ENCODE data around the gene ATP5F1D. TPM values are rescaled to one million over a fixed set of nuclear protein-coding genes. Genes with fewer than 3 reads are reported as not detected.

ATP5F1D gene
- total RNA-seq, 1 donor from 2014 or later = 28.9 TPM

- no peak for DNase-seq (ENCODE audit: low read depth, low spot score)
Measured at GRCh38 chr19:1291761-1292418, 50.3 kb downstream of the ATP5F1D start.

- DNase-seq (ENCODE audit: low read depth, low spot score) = no peak
Measured at GRCh38 chr19:1292419-1293151, 51.0 kb downstream of the ATP5F1D start.

DNA sequence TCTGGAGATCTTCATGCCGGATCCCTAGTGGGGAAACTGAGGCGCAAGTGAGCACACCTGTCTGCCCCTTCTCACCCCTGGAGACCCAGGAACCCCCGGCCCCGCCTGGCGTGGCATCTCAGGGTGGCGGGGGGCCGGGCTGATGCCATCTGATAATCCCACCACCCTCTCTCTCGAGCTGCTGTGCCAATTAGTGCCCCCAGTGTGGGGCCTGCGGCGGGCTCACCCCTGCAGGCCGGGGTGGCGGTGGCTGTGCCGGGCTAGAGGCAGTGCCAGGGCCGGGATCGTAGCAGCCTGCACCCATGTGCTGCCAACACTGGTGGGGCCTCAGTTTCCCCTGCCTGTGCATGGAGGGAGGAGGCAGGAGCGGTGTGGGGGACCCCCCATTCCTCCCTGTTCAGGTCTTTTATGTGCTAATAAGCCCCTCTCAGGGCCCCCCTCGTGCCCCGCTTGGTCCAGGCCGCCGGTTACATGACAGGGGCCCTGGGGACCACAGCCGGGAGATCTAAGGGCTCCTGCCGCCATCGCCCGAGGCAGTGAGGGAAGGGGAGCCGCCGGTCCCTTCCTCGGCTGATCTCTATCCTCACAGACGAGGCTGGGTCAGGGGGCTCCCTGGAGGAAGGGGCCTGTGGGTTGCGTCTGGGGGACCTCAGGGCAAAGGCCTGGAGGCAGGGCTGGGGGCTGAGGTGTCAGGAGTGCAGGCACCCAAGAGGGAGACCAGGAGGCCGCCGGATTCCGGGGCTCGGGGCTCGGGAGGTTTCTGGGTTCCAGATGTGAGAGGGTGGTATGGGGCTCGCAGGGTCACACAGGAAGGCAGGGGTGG, 52.4 kb downstream of the ATP5F1D start:
- DNase-seq (ENCODE audit: low read depth, low spot score) = no peak

Other genes with a start within 250 kb of the ATP5F1D start
- 0.39 and 0.59 TPM in 2 replicates for gene GRIN3B, start 241.3 kb upstream of the ATP5F1D start, total RNA-seq
- gene TMEM259, start 220.6 kb upstream of the ATP5F1D start, total RNA-seq = 49.5 and 65.1 TPM in 2 replicates
- not detected in 2 replicates for gene RNU6-2, start 220.2 kb upstream of the ATP5F1D start, total RNA-seq
- gene CNN2, start 215.1 kb upstream of the ATP5F1D start, total RNA-seq = 159 and 188 TPM in 2 replicates
- gene ABCA7, start 201.6 kb upstream of the ATP5F1D start, total RNA-seq = 3.5 and 5.9 TPM in 2 replicates
- gene ARHGAP45, start 174.6 kb upstream of the ATP5F1D start, total RNA-seq = 10.2 and 20.2 TPM in 2 replicates
- gene POLR2E, start 146.4 kb upstream of the ATP5F1D start, total RNA-seq = 133 and 163 TPM in 2 replicates
- 380 and 410 TPM in 2 replicates for gene GPX4, start 137.8 kb upstream of the ATP5F1D start, total RNA-seq
- 30.4 and 55.0 TPM in 2 replicates for gene SBNO2, start 67.5 kb upstream of the ATP5F1D start, total RNA-seq
- 100 and 131 TPM in 2 replicates for gene STK11, start 36.0 kb upstream of the ATP5F1D start, total RNA-seq
- 2.1 and 2.2 TPM in 2 replicates for gene CBARP, start 3.7 kb upstream of the ATP5F1D start, total RNA-seq
- 11.4 and 13.4 TPM in 2 replicates for gene MIDN, start 6.8 kb downstream of the ATP5F1D start, total RNA-seq
- 99.5 and 247 TPM in 2 replicates for gene CIRBP, start 27.6 kb downstream of the ATP5F1D start, total RNA-seq
- gene FAM174C, start 33.8 kb downstream of the ATP5F1D start, total RNA-seq = 19.1 and 26.0 TPM in 2 replicates
- gene EFNA2, start 44.1 kb downstream of the ATP5F1D start, total RNA-seq = 0.07 TPM in 1 of 2 replicates, not detected in the other
- 51.7 and 68.7 TPM in 2 replicates for gene NDUFS7, start 142.2 kb downstream of the ATP5F1D start, total RNA-seq
- 12.3 and 25.5 TPM in 2 replicates for gene GAMT, start 159.8 kb downstream of the ATP5F1D start, total RNA-seq
- gene DAZAP1, start 165.8 kb downstream of the ATP5F1D start, total RNA-seq = 94.8 and 106 TPM in 2 replicates
- 343 and 371 TPM in 2 replicates for gene RPS15, start 196.6 kb downstream of the ATP5F1D start, total RNA-seq
- gene APC2, start 208.4 kb downstream of the ATP5F1D start, total RNA-seq = 0.04 and 0.26 TPM in 2 replicates
- 17.5 and 18.5 TPM in 2 replicates for gene C19orf25, start 237.5 kb downstream of the ATP5F1D start, total RNA-seq
- gene PCSK4, start 248.6 kb downstream of the ATP5F1D start, total RNA-seq = 0.59 and 0.92 TPM in 2 replicates
- gene REEP6, start 249.4 kb downstream of the ATP5F1D start, total RNA-seq = 0.53 and 0.60 TPM in 2 replicates

Measured in pulmonary artery endothelial cell (primary cell).